NB4 (cell line): ENCODE results near the gene UEVLD.

ENCODE experiments used
- MYC ChIP-seq: IDR thresholded peaks from 2 replicates; pipeline ENCODE4 v1.6.1; 2011; ENCODE audit warnings: low read depth, low read length
- POLR2A ChIP-seq: IDR thresholded peaks from 2 replicates; pipeline ENCODE4 v1.6.1; 2011; ENCODE audit warnings: mild to moderate bottlenecking; ENCODE audit not compliant: insufficient read length; ENCODE audit errors: extremely low read depth
- TF ChIP-seq, protein P1 (sequence below): IDR thresholded peaks from one replicate; pipeline ENCODE4 v1.5.1; 2012; ENCODE audit warnings: low read depth, low read length

DNA sequence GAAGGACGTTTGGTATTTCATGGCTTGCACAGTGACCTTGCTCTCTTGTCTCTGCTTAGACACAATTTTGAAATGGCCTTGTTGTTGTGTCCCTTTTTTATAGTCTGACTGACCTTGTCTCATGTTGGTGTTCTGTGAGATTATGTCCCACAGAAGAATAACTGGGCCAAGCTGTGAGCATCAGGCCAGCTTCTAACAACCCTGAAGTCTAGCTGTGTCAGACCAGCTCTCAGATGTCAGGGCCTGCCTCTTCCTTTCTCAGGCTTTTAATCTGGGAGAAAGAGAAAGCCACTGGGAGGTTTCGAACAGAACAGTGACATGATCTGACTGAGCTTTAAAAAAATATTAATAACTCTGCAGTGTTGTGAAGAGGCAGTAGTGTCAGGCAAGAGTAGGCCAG, 2.0 kb upstream of the UEVLD start:
- TF ChIP-seq, protein P1, sequence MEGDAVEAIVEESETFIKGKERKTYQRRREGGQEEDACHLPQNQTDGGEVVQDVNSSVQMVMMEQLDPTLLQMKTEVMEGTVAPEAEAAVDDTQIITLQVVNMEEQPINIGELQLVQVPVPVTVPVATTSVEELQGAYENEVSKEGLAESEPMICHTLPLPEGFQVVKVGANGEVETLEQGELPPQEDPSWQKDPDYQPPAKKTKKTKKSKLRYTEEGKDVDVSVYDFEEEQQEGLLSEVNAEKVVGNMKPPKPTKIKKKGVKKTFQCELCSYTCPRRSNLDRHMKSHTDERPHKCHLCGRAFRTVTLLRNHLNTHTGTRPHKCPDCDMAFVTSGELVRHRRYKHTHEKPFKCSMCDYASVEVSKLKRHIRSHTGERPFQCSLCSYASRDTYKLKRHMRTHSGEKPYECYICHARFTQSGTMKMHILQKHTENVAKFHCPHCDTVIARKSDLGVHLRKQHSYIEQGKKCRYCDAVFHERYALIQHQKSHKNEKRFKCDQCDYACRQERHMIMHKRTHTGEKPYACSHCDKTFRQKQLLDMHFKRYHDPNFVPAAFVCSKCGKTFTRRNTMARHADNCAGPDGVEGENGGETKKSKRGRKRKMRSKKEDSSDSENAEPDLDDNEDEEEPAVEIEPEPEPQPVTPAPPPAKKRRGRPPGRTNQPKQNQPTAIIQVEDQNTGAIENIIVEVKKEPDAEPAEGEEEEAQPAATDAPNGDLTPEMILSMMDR: no peak
- no peak for TF ChIP-seq MYC
- TF ChIP-seq POLR2A: no peak
